ENCODE data around the gene ZNF22.

GRCh38 chr10:44982114-44982460, 18.6 kb upstream of the ZNF22 start:
- TF ChIP-seq POLR2A (IDR thresholded peaks at IDR 0.05; ENCODE audit: borderline replicate concordance, extremely low read depth, insufficient read depth, insufficient read length) (no peak), POLR2AphosphoS5 (IDR thresholded peaks at IDR 0.05; ENCODE audit: low read depth, low read length) (no peak), EZH2 (IDR thresholded peaks at IDR 0.05) (no peak), CTCF (IDR thresholded peaks at IDR 0.05 in 2 of 3, conservative IDR thresholded peaks at IDR 0.05 in 1 of 3; ENCODE audit: borderline replicate concordance in 1 of 3, insufficient read depth in 1 of 3, low read depth in 2 of 3, low read length in 2 of 3) (no peak), ZBTB33 (IDR thresholded peaks at IDR 0.05; ENCODE audit: extremely low read depth, insufficient replicate concordance, low read length) (no peak), JUND (IDR thresholded peaks at IDR 0.05) (no peak), REST (IDR thresholded peaks at IDR 0.05; ENCODE audit: low read depth) (no peak), SIN3A (IDR thresholded peaks at IDR 0.05; ENCODE audit: low read depth) (no peak), MAX (IDR thresholded peaks at IDR 0.05) (no peak), CEBPB (IDR thresholded peaks at IDR 0.05; ENCODE audit: low read depth) (no peak), YY1 (IDR thresholded peaks at IDR 0.05; ENCODE audit: extremely low read depth, insufficient replicate concordance, low read depth, low read length) (no peak), ZNF274 (IDR thresholded peaks at IDR 0.05; ENCODE audit: low read depth, low read length) (no peak), RAD21 (IDR thresholded peaks at IDR 0.05; ENCODE audit: low read depth) (no peak), EGR1 (IDR thresholded peaks at IDR 0.05; ENCODE audit: low read depth) (no peak)
